ENCODE measurements around the gene ACLY.

The ACLY gene

DNA sequence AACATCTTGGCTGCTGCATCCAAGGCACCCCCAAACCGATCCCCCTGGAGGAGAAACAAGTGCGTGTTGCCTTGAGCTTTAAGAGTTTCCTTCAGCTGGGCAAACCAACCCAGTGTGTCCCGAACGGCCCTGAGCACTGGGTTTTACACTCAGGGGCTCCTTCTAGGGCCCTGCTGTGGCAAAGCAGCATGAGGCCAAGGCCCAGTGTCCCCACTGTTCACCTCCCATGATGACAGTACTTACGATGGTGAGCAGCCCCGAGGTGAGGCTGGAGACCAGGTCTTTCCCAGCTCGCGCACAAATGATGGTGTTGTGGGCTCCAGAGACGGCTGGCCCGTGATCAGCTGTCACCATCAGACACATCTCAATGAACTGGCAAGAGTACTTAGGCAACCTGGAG lies 47.0 kb downstream of the ACLY start:
- no CpG with 5 or more reads among the region's 10 CpGs for WGBS (ENCODE audit: insufficient coverage, insufficient read length)
- no peak for DNase-seq (ENCODE audit: low read depth, low spot score)
- no peaks in the 10 kb centered on the region for H3K27me3 ChIP-seq (ENCODE audit: control insufficient read depth, insufficient read depth, low read length)
- no peak overlapping the region for H3K27ac ChIP-seq (ENCODE audit: low read length)
- no peaks in the 10 kb centered on the region for H3K9me3 ChIP-seq (ENCODE audit: control insufficient read depth, insufficient read depth, low read length)
- H3K36me3 ChIP-seq (ENCODE audit: control insufficient read depth, insufficient read depth, low read length) = peaks cover 43% of the 10 kb centered on the region
- no peaks in the 10 kb centered on the region for H3K4me1 ChIP-seq (ENCODE audit: control insufficient read depth, insufficient read depth, low read length)
- H3K4me3 ChIP-seq (ENCODE audit: low read length) = no peak overlapping the region

DNA sequence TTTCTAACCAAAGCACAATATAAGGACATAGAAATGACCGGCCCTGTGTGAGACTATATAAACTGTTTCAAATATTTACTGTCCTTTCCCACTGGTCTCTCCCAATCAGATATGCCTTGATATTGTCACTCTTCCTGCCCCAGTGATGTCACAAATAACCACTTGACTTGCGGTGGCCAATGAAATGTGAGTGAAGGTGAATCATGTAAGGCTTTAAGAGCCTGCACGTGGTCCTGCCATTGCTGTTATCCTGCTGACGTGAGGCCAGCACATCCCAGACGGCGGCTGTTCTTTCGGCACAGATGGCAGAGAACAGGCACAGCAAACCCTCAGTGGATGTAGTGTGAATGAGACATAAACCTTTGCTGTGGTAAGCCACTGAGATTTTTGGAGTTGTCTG lies 48.1 kb downstream of the ACLY start:
- peaks cover 44% of the 10 kb centered on the region for H3K36me3 ChIP-seq (ENCODE audit: control insufficient read depth, insufficient read depth, low read length)
- WGBS (ENCODE audit: insufficient coverage, insufficient read length) = no CpG with 5 or more reads among the region's 7 CpGs
- no peak overlapping the region for H3K4me3 ChIP-seq (ENCODE audit: low read length)
- no peaks in the 10 kb centered on the region for H3K4me1 ChIP-seq (ENCODE audit: control insufficient read depth, insufficient read depth, low read length)
- H3K9me3 ChIP-seq (ENCODE audit: control insufficient read depth, insufficient read depth, low read length) = no peaks in the 10 kb centered on the region
- no peak for DNase-seq (ENCODE audit: low read depth, low spot score)
- H3K27me3 ChIP-seq (ENCODE audit: control insufficient read depth, insufficient read depth, low read length) = no peaks in the 10 kb centered on the region
- no peak overlapping the region for H3K27ac ChIP-seq (ENCODE audit: low read length)

DNA sequence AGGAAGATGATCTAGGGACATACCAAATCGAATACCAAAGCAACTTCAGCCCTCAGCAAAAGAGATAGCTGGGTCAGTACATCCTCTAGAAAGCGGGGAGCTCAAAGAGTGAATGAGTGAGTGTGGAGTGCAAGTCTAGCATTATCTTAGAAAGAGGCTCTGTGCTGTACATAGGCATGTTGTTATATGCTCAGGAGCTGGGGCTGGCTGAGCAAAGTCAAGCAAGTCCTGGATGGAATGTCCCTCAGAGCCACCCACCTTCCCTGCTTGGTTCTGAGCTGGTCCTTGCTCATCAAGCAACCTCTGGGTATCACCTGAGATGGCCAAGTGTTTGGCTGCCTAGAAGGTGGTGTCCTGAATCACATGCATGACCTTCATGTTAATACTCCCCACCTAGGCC lies 48.7 kb downstream of the ACLY start:
- no peaks in the 10 kb centered on the region for H3K27me3 ChIP-seq (ENCODE audit: control insufficient read depth, insufficient read depth, low read length)
- no peaks in the 10 kb centered on the region for H3K4me1 ChIP-seq (ENCODE audit: control insufficient read depth, insufficient read depth, low read length)
- no peak overlapping the region for H3K4me3 ChIP-seq (ENCODE audit: low read length)
- H3K36me3 ChIP-seq (ENCODE audit: control insufficient read depth, insufficient read depth, low read length) = peaks cover 44% of the 10 kb centered on the region
- no peak for DNase-seq (ENCODE audit: low read depth, low spot score)
- H3K27ac ChIP-seq (ENCODE audit: low read length) = no peak overlapping the region
- H3K9me3 ChIP-seq (ENCODE audit: control insufficient read depth, insufficient read depth, low read length) = no peaks in the 10 kb centered on the region
- no CpG with 5 or more reads among the region's 2 CpGs for WGBS (ENCODE audit: insufficient coverage, insufficient read length)

DNA sequence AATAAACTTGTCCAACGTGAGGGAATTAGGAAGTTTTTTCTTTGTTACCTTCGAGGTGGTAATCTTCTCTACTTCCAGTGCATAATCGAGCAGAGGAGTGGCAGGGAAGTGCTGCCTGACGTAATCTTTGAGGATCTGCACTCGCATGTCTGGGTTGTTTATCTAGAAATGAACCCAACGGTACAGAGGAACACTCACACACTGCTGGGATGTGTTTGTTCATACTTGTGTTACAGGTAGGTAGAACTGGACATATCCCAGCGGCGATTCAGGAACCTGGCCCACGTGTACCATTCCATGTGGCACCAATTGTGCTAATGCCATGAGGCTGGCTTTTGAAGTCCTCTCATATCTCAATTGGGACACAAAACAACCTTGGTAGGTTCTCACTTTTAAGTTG lies 49.3 kb downstream of the ACLY start:
- H3K27ac ChIP-seq (ENCODE audit: low read length) = no peak overlapping the region
- no peaks in the 10 kb centered on the region for H3K27me3 ChIP-seq (ENCODE audit: control insufficient read depth, insufficient read depth, low read length)
- H3K36me3 ChIP-seq (ENCODE audit: control insufficient read depth, insufficient read depth, low read length) = peaks cover 41% of the 10 kb centered on the region
- H3K4me1 ChIP-seq (ENCODE audit: control insufficient read depth, insufficient read depth, low read length) = no peaks in the 10 kb centered on the region
- no peak for DNase-seq (ENCODE audit: low read depth, low spot score)
- no peak overlapping the region for H3K4me3 ChIP-seq (ENCODE audit: low read length)
- no CpG with 5 or more reads among the region's 9 CpGs for WGBS (ENCODE audit: insufficient coverage, insufficient read length)
- H3K9me3 ChIP-seq (ENCODE audit: control insufficient read depth, insufficient read depth, low read length) = no peaks in the 10 kb centered on the region

DNA sequence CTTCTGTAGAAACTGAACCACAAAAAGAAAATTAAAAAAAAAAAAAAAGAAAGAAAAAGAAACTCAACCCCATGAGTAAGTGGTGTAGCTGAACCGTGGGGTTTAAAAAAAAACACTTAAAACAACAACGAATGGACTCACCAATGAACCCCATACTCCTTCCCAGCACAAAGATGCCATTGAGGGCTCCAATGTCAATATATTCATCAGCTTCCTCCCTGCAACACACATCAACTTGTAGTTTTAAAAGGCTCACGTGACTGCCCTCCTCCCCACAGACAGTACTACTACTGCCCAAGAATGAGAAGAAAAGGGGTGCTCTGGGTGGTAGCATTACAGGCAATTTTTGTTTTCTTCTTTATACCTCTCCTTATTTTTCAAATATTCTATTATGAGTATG lies 50.2 kb downstream of the ACLY start:
- Histone ChIP-seq H3K36me3 (ENCODE audit: control insufficient read depth, insufficient read depth, low read length) (peaks cover 38% of the 10 kb centered on the region), H3K4me3 (ENCODE audit: low read length) (no peak overlapping the region), H3K4me1 (ENCODE audit: control insufficient read depth, insufficient read depth, low read length) (no peaks in the 10 kb centered on the region), H3K27ac (ENCODE audit: low read length) (no peak overlapping the region), H3K9me3 (ENCODE audit: control insufficient read depth, insufficient read depth, low read length) (no peaks in the 10 kb centered on the region), H3K27me3 (ENCODE audit: control insufficient read depth, insufficient read depth, low read length) (no peaks in the 10 kb centered on the region)
- DNase-seq (ENCODE audit: low read depth, low spot score) = no peak
- WGBS (ENCODE audit: insufficient coverage, insufficient read length) = no CpG with 5 or more reads among the region's 3 CpGs

DNA sequence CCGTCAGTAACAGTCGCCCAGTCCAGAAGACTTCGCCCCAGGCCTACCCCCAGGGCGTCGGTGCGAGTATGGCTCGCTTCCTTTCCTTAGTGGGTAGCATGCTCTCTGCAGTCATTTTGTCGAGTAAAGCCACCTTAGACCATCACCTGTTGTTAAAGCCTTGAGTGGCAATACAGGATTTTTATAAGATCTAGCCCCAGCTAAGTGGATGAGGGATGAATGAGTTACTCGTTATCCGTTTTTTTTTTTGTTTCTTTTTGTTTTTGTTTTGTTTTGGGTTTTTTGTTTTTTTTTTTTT lies 53.2 kb downstream of the ACLY start:
- no peak overlapping the region for H3K27ac ChIP-seq (ENCODE audit: low read length)
- H3K4me1 ChIP-seq (ENCODE audit: control insufficient read depth, insufficient read depth, low read length) = peaks cover 3% of the 10 kb centered on the region; the same call in 1 of the 2 replicates
- peaks cover 18% of the 10 kb centered on the region for H3K36me3 ChIP-seq (ENCODE audit: control insufficient read depth, insufficient read depth, low read length)
- H3K27me3 ChIP-seq (ENCODE audit: control insufficient read depth, insufficient read depth, low read length) = no peaks in the 10 kb centered on the region
- WGBS (ENCODE audit: insufficient coverage, insufficient read length) = no CpG with 5 or more reads among the region's 10 CpGs
- no peak for DNase-seq (ENCODE audit: low read depth, low spot score)
- H3K9me3 ChIP-seq (ENCODE audit: control insufficient read depth, insufficient read depth, low read length) = no peaks in the 10 kb centered on the region
- H3K4me3 ChIP-seq (ENCODE audit: low read length) = peak overlapping the region; percentile 25; the same call in 1 of the 2 replicates

DNA sequence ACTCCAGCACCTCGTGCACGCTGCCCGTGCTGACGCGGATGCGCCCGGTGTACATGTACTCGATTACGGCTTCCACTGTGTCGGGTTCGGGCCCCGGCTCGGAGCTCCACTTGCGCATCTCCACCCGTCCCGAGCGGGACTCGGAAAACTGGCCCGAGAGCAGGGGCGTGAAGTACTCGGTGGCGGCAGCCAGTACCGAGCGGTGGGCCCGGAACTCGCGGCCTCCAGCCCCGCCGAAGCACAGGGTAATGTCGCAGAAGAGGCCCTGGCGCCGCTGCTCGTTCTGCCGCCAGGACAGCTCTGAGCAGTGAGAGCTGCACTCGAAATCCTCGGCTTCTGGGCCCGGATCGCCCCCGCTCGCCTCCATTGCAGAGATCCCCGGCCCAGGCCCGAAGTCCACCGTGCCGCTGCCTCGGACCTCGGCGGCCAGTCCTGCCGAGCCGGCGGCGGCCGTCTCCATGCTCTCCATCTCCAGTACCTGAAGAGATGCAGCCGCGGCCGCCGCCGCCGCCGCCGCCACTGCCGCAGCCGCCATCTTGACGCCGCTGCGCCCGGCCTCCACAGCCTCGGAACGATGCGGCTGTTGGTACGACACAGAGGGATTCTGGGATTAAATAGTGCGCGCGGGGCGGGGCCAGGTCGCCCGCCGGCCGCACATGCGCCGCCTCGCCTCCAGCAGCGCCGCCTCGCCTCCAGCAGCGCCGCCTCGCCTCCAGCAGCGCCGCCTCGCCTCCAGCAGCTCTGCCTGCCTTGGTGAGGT lies 53.7 kb downstream of the ACLY start, which contains the start of gene KLHL11:
Gene KLHL11, minus strand, starts transcription at position 588 of the 760 bp plus-strand sequence. Its CDS starts 53 bp downstream, at position 535.
- H3K4me1 ChIP-seq (ENCODE audit: control insufficient read depth, insufficient read depth, low read length) = peaks cover 3% of the 10 kb centered on the region; the same call in 1 of the 2 replicates
- H3K4me3 ChIP-seq (ENCODE audit: low read length) = peak within 1 kb of the TSS; percentile 55
- H3K9me3 ChIP-seq (ENCODE audit: control insufficient read depth, insufficient read depth, low read length) = no peaks in the 10 kb centered on the region
- DNase-seq (ENCODE audit: low read depth, low spot score) = peak; percentile 61
- no CpG with 5 or more reads among the region's 90 CpGs for WGBS (ENCODE audit: insufficient coverage, insufficient read length)
- H3K27me3 ChIP-seq (ENCODE audit: control insufficient read depth, insufficient read depth, low read length) = no peaks in the 10 kb centered on the region
- H3K27ac ChIP-seq (ENCODE audit: low read length) = no peak within 1 kb of the TSS
- H3K36me3 ChIP-seq (ENCODE audit: control insufficient read depth, insufficient read depth, low read length) = peaks cover 13% of the 10 kb centered on the region

DNA sequence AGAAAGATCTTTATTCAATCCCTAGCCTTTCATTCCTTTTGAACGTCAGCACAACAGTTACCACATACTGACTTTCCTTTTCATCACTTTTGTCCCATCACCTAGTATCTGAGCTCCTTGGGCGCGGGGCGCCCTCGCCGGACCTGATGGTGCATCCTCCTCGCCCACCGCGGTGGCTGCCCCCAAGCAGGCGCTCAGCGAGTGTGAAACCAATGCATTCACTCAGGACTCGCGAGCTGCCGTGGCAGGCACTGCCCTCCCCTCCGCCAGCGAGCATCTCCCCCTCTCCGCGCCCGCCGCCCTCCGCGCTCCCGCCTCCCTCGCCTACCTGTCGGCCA lies 54.3 kb downstream of the ACLY start:
- no peak overlapping the region for H3K27ac ChIP-seq (ENCODE audit: low read length)
- no peaks in the 10 kb centered on the region for H3K27me3 ChIP-seq (ENCODE audit: control insufficient read depth, insufficient read depth, low read length)
- no CpG with 5 or more reads among the region's 25 CpGs for WGBS (ENCODE audit: insufficient coverage, insufficient read length)
- H3K9me3 ChIP-seq (ENCODE audit: control insufficient read depth, insufficient read depth, low read length) = no peaks in the 10 kb centered on the region
- peak overlapping the region; percentile 55 for H3K4me3 ChIP-seq (ENCODE audit: low read length)
- no peak for DNase-seq (ENCODE audit: low read depth, low spot score)
- peaks cover 3% of the 10 kb centered on the region; the same call in 1 of the 2 replicates for H3K4me1 ChIP-seq (ENCODE audit: control insufficient read depth, insufficient read depth, low read length)
- peaks cover 8% of the 10 kb centered on the region for H3K36me3 ChIP-seq (ENCODE audit: control insufficient read depth, insufficient read depth, low read length)

DNA sequence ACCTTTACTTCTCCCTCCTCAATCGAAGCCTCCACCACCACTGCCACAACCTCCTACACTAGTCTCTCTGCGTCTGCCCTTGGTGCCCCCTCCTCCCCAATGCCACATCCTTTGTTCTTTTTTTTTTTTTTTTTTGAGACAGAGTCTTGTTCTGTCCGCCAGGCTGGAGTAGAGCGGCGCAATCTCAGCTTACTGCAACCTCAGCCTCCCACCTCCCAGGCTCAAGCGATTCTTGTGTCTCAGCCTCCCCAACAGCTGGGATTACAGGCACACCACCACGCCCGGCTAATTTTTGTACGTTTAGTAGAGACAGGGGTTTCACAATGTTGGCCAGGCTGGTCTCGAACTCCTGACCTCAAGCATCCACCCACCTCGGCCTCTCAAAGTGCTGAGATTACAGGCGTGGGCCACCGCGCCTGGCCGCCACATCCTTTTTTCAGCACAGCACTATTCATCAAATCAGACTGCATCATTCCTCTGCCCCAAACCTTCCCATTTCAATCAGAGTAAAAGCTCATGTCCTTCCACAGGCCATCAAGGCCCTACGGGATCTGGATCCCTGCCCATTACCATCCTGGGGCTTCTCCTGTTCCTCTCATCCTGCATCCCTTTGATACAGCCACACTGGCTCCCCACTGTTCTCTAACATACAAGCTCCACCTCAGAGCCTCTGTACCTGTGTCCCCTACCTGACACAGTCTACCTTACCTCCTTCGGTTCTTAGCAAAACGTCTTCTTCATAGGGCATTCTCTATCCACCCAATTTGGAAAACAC lies 55.5 kb downstream of the ACLY start:
- H3K9me3 ChIP-seq (ENCODE audit: control insufficient read depth, insufficient read depth, low read length) = no peaks in the 10 kb centered on the region
- no peak overlapping the region for H3K27ac ChIP-seq (ENCODE audit: low read length)
- H3K36me3 ChIP-seq (ENCODE audit: control insufficient read depth, insufficient read depth, low read length) = peaks cover 3% of the 10 kb centered on the region; the same call in 1 of the 2 replicates
- no CpG with 5 or more reads among the region's 18 CpGs for WGBS (ENCODE audit: insufficient coverage, insufficient read length)
- peaks cover 3% of the 10 kb centered on the region; the same call in 1 of the 2 replicates for H3K4me1 ChIP-seq (ENCODE audit: control insufficient read depth, insufficient read depth, low read length)
- DNase-seq (ENCODE audit: low read depth, low spot score) = no peak
- H3K27me3 ChIP-seq (ENCODE audit: control insufficient read depth, insufficient read depth, low read length) = no peaks in the 10 kb centered on the region
- no peak overlapping the region for H3K4me3 ChIP-seq (ENCODE audit: low read length)

DNA sequence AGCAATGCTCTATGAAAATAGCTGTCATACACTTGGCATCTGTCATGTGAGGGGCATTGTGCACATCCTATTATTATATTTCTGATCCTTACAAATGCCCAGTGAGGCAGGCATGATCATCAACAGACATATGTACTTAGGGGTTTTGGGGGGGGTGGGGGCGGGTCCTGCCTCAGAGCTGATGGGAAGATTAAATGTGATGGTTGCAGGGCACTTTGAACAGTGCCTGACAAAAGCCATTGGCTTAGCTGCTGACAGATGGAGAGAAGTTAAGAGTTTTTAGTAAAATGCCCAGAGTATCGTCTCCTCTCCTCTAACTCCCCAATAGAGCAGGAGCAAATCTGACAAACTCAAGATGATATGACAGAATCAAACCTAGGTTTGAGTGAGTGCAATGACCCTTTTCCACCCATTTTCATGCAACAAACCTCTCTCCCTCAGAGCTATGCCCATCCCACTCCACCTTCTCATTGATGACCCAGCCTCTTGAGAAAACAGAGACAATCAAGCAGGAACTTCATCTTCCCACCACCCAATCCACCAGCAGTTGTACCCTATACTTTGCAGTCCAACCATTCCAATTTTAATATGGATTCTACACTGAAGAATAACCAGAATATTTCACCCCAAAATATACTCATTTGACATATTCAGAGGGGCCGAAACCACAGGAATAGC lies 58.4 kb downstream of the ACLY start:
- Histone ChIP-seq H3K27me3 (ENCODE audit: control insufficient read depth, insufficient read depth, low read length) (no peaks in the 10 kb centered on the region), H3K9me3 (ENCODE audit: control insufficient read depth, insufficient read depth, low read length) (no peaks in the 10 kb centered on the region), H3K36me3 (ENCODE audit: control insufficient read depth, insufficient read depth, low read length) (no peaks in the 10 kb centered on the region), H3K4me3 (ENCODE audit: low read length) (no peak overlapping the region), H3K27ac (ENCODE audit: low read length) (no peak overlapping the region), H3K4me1 (ENCODE audit: control insufficient read depth, insufficient read depth, low read length) (peaks cover 3% of the 10 kb centered on the region; the same call in 1 of the 2 replicates)
- no peak for DNase-seq (ENCODE audit: low read depth, low spot score)
- no CpG with 5 or more reads among the region's 3 CpGs for WGBS (ENCODE audit: insufficient coverage, insufficient read length)
